HG03039 (cell line): Measurements from ENCODE around the gene DNAJC7.

ENCODE experiments used
- ATAC-seq: cut with Tn5 transposase; IDR thresholded peaks from one replicate; pipeline ENCODE4 v1.9.1; 2021; ENCODE audit warnings: mild to moderate bottlenecking, moderate library complexity; ENCODE audit not compliant: unreplicated experiment

Gene DNAJC7

DNA sequence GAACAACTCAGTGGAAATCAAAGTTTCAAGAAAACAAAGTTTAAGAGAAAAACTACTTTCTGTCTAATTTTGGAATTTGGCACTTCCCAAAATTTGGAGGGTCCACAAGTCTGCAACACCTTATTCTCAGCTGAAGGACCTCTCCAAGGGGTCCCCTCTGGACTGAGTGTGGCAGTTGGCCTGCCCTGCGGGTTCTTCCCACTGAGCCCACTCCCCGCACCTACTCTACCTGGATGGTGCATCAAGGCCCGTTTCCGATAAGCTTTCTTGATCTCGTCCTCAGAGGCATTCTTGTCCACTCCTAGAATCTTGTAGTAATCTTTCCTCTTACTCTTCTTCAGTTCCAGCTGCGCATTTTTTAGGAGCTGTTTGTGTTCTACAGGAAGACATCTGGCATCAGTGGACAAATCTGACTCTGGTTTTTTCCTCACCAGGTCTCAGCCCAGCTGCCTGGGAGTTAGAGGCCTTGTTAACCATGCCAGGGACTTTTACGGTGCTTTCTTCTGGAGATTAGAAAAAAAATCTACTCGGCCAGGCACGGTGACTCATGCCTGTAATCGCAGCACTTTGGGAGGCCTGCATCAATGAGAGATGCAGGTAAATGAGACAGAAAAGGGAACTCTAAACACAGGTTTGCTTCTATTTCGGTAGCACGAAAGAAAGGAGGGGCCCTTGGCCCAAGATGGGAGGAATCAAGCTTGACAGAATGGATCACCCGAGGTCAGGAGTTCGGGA, 35.0 kb downstream of the DNAJC7 start:
- no peak for ATAC-seq

DNA sequence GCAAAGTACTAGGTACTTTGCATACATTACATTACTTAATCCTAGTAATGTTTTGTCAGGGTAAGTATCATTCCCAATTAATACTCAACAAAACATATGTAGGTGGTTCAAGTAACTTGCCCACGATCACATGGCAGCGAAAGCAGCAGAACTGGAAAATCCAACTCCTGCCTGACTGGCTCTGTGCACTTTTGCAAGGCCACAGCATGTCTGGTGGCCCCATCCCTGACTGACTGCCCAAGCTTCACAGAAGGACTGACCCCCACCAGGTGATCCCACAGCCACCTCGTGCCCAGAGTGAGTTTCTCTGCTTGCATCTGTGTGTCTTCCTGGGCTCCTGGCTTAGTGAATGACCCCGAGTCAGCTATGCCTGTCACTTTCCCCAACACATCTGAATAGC, 39.2 kb downstream of the DNAJC7 start:
- ATAC-seq: no peak

DNA sequence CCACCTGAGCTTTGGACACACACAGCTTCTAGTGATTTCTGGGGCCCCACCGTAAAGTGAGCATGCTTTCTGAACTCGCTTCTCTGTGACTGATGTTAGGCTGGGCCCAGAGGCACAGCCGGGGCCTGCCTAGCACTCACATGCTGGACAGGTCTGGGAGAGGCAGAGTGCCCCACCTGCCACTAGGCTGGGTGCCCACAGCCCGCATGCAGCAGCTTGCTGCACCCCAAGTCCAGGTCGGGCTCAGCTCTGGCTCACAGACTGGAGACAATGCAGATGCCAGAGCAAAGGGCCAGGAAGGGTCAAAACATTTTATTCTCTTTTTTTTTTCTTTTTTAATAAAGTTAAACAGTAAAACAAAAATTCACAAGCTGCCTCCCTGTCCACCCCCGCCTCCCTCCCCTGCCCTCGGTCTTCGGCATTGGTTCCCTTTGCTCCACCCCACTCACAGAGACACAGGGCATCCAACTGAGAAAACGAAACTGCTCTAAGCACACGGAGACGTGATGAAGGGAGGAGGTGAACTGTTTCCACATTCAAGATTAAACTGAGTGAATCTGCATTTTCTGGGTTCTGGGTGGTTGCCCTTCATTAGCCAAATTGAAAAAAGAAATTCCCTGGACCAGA, 41.0 kb downstream of the DNAJC7 start:
- no peak for ATAC-seq

DNA sequence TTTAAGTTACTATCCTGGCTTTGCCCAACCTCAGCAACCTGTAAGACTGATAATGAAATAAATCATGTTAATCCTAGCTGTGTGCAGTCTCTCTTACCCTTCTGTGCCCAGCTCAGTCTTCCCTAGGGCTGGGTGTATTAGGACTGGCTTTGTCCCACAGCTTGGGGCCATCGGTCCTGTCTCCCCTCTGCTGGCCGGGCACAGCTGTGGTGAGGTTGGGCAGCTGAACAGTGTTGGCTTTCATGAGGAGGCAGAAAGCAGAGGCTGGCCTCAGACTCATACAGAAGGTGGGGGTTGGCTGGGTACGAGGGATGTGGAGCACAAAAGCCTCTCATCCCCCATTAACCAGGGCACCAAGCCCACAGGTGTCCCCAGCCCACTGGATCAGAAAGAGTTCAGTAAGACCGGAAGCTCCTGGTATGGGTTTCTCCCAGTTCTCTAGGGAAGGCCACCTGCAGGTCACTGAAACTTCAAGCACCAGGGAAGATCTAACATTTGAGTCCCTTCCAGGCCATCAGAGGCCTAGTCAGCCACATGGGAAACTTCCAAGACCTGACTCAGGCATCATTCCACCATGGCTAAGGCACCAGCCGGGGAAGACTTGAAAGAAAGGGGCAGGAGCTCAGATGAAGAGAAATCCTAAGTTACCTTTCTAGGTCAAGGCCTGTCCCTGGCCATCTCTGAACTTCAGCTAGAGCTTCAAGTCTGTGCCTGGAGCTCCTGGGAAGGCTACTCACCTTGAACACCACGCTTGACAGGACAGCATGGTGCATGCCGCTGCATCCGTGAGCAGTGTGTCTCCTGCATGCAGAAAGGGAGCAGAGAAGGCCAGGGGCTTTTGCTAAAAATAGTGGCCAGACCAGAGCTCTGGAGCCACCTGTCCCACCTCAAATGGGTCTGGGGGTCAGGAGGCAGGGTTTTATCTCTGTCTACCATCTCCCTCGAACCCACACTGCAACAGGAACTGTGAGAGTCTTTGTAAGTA, 41.8 kb downstream of the DNAJC7 start:
- no peak for ATAC-seq

DNA sequence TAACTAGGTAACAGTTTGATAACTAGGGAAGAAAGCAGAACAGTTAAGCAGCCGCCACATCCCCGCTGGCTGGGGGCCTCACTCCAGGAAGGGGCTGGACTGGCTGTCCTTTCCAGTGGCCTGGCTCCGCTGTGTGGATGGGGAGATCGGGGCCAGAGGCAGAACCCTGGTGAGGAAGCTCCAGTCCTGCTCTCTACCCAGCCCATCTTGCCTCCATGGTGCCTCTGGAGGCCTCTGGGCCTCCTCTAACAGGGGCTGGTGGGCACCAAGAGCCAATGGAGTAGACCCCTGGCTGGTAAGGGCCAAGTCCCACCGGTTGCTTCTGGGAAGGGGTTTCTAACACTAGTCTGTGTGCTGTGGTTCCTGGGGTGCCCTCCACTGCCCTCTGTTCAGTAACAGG, 42.6 kb downstream of the DNAJC7 start:
- ATAC-seq: no peak

DNA sequence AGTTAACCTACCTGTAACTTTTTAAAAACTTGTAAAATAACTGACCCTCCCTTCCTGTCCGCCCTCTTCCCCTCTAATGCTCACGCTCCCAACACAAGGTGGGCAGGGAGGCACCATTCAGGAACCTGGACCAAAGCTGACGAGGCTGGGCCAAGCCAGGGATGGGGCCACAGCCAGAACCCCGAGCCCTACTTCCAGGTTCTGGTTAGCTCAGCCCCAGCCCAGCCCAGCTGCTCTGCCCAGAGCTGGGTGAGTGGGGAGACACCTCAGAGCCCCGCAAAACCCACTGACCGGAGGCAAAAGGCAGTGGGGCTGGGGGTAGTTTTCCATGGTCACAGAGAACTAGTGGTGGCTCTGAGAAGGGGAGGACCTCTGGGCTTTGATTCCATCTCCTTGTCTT, 43.2 kb downstream of the DNAJC7 start:
- no peak for ATAC-seq

DNA sequence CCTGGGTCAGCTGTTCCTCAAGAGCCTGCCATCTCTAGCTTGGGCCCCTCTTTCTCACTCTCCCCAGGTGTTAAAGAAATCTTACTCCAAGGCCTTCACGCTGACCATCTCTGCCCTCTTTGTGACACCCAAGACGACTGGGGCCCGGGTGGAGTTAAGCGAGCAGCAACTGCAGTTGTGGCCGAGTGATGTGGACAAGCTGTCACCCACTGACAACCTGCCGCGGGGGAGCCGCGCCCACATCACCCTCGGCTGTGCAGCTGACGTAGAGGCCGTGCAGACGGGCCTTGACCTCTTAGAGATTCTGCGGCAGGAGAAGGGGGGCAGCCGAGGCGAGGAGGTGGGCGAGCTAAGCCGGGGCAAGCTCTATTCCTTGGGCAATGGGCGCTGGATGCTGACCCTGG, 43.8 kb downstream of the DNAJC7 start:
- no peak for ATAC-seq

DNA sequence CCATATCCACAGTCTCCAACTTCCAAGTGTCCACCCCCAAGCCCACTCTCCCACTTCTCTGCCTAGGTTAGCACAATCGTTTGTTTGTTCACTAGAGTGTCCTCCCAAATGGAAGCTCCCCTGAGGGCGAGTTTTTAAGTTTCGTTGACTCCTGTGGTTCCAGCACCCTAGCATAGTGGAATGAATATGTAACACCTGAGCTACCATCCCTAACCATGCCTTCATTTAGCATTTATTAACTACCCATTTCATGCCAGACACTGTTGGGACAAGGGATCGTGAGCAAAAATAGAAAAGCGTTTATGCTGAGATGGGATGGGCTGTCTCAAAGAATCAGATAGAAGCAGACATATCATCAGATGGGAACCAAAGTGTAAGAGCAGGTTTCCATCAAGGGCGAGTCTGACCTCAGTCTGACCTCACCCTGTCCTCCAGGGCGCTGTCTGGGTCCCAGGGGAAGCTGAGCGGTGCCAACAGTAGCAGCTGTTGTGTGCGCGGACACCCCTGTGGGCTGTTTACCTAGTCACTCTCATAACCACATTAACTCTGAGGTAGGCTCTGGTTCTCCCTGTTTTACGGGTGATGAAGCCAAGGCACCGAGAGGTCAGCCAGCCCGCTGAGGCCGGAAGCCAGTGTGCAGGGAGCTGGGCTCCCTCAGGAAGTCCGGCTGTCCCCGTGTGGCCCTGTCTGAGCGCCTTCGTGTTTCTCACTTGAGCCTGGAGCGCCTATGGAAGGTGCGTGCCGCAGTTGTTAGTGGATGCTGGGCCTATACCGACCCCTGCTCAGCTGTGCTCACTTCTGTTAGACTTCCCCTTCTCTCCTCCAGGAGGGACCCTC, 44.5 kb downstream of the DNAJC7 start:
- ATAC-seq: no peak

DNA sequence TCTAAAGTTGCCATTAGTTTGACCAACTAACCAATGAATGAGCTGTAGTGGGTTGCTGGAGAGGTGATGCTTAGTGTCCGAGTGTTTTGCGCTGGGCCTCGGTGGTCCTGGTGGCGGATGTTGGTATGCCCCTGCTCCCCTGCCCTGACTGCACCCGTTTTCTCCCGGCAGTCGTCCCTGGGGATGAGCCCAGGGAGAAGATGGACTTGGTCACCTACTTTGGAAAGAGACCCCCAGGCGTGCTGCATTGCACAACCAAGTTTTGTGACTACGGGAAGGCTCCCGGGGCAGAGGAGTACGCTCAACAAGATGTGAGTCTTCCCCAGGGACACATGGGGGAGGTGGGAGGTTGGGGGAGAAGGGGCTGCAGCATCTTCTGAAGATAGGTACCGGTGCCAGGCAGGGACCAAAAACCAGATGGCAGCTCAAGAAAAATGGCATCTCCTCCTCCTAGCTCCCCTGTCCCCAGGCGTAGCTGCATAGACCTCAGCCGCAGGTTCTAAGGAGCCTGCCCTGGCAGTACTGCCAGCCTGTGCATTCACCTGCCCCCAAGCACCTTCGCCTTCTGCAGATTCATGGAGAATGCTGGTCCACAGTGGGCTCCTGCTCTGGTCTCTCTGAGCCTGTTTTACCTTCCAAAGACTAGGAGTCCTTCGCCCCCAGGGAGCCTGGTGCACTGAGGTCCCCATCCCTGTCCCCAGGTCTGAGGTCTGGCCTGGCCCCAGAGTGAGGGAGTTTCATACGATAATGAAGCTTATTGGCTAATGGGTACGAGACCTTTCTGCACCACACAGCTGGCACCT, 45.3 kb downstream of the DNAJC7 start:
- no peak for ATAC-seq

DNA sequence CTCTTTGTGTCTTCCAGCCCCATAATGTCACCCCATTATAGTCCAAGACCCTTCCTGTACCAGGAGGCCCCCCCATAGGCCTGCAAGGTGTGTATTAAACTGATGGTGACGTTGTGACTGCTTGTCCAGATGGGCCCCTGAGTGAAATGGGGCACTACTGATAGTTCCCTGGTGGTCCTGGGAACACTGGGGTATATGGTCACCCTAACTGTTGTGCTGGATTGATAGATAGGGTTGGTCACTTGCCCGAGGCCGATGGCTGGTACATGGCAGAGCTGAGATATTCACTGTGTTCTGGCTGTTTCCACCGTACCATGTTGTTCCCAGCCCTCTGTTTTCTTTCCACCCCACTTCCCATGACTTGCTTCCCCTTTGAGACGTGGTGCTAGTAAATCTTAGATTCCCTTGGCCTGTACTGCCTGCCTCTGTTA, 46.3 kb downstream of the DNAJC7 start:
- no peak for ATAC-seq

DNA sequence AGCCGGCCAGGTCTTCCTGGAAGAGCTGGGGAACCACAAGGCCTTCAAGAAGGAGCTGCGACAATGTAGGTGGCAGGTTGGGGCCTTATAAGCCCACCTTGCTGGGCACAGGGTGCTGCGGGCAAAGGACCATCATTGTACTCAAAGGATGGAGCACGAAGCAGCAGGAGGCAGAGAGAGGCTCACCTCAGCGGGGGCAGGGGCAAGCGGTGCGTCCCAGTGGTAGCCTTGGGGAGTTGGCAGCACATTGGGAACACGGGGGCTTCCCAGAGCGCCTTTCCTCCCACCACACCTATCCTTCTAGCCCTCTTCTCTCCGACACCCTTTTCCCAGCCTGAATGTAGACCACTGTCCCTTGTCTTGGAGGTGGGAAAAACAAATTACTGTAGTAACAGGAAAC, 48.6 kb downstream of the DNAJC7 start:
- ATAC-seq: no peak

DNA sequence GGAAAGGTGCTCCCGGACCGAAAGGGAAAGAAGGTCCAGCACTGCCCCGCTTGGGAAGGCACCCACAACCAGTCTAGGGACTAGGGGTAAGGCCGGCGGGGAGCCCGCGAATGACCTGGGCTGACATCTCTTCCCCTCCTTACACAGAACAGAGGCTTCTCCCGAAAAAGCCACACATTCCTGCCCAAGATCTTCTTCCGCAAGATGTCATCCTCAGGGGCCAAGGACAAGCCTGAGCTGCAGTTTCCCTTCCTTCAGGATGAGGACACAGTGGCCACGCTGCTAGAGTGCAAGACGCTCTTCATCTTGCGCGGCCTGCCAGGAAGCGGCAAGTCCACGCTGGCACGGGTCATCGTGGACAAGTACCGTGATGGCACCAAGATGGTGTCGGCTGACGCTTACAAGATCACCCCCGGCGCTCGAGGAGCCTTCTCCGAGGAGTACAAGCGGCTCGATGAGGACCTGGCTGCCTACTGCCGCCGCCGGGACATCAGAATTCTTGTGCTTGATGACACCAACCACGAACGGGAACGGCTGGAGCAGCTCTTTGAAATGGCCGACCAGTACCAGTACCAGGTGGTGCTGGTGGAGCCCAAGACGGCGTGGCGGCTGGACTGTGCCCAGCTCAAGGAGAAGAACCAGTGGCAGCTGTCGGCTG, 49.2 kb downstream of the DNAJC7 start:
- no peak for ATAC-seq

DNA sequence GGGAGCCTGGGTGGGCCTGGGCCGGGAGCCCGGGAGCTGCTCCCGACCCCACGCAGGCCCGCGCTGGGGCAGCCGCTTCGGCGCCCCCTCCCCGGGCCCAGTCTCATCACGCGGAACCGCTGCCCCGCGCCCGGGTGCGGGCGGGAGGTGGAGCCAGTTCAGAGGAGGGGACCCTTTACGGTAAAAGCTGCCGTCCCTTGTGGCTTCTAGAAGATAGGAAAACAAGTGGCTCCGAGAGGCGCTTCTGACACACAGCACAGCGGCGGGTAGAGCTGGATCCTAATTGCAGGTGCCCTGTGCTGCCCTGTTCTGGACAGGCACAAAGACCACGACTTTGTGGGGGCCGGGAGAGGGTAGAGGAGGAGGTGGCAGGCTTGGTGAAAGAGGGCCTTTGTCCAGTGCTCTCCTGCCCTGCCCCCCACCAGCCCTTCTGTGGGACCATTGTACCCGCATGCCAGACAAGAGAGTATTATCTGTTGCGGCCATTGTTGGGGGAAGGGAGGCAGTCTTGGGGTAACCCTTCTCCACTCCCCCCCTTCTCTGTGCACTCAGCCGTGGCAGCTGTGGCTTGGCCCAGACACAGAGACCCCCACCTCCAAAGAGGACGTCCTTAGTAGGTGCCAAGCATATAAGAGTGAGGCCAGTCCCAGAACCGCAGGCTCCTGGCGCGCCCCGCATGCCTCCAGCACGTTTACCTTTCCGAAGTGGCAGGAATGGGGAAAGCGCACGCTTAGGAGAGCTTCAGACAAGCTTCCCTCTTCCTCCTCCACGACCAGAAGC, 49.9 kb downstream of the DNAJC7 start:
- ATAC-seq: no peak

DNA sequence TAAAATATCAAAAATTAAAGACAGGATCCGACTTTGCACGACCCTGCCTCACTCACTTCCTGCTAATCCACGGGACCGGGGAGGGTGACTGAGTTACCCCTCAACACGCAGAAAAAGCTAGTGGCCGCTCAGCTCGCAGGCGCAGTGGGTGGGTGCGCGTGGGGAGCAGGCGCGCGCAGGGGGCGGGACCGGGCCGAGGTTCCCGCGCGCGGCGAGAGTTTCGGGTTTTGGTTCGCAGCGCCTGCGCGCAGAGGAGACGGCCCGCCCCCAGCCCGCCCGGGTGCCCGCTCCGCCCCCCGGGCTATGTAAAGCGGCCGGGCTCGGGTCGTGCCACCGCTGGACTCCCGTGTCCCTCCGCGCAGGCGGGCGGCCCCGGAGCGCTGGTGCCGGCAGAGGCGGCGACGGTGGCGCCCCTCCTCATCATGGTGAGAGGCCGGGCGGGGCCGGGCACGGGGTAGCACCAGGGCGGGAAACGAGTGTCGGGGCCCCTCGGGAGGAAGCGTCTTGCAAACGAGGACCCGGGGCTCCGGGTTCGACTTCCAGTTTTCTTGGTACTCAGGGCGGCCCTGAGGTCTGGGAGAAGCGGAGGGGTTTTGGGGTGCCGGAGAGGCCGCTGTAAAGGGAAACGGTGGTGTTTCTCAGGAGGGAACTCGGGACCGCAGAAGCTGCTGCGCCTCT, 50.6 kb downstream of the DNAJC7 start, which contains the start of gene CNP:
Gene CNP (plus strand): TSS at position 333 of the 678 bp plus-strand sequence. CDS start 90 bp downstream, at position 423.
- peak; percentile 66 for ATAC-seq

DNA sequence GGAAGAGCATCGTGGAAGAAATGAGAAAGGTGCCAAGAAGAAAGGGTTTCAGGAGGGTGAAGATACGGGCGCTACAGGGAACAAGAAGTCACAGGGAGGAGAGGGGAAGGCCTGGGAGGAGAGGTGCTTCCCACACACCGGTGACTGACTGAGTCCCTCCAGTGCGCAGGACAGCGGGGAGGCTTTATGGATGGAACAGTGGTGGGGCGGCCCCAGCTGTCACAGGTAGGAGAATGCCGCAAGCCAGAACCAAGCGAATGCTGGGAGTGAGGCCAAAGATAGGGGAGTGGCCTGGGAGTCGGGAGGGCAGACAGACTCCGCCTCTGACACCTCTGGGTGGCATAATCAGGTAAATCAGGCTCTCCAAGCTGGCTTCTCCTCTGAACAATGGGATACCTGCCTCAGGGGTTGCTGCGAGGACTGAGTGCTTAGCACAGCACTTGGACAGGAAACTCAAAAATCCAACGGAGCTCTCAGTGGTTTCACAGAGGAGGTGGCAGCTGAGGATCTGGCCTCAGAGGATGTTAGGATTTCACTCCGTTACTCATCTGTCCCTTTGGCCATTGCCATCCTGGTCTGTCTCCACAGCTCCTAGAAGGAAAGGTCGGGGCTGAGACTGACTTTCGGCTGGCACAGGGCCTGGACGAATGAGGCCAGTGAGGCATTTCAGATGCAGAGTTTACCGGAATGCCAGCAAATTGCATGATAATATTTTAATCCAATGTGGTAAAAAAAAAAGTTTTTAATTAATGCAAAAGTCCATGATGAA, 51.4 kb downstream of the DNAJC7 start:
- no peak for ATAC-seq

DNA sequence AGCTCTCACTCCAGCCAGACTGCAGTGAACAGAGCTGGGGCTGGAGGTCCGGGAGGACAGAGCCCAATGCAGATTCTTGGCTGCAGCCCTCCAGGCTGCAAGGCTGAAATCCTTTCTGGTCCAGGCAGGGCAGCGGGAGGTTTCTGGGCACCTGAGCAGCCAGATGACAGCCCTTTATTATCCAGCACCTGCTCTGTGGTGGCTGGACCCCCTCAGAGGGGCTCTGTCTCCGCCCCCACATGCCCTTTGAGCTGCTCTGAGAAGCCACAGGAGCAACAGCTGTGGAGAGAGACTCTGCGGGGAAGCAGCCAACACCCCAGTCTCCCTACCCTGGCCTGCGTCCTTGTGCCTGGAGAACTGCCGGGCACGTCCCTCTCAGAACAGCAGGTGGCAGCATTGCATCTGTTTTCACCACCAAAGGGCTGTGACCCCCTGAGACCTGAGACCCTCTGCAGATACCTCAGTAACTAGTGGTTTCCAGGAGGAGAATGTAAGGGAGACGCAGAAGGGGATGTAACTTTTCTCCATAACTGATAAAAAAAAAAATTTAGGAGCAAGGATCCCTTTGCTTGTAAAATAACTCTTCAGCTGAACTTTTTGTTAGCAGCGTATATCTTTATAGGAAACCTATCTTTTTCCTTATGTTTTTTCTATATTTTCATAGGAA, 54.3 kb downstream of the DNAJC7 start:
- no peak for ATAC-seq

DNA sequence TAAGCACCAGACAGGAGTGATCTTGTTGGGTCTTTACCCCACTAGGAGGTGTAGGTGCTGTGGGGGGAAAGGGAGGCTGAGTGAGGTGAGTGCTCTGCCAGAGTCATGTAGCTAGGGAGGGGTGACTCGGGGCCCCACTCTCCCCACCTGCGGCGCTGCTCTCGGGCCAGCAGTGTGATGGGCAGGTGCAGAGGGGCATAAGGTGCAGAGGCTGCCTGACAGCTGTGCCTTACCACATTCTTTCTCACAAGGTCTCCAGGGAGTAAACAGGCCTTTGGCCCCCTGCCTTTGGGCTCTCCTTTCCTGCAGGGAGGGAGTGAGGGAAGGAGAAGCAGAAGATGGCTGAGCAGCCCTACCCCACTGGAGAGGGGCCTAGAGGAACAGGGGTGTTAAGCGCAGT, 55.1 kb downstream of the DNAJC7 start:
- ATAC-seq: no peak
